Activated CD8-positive, alpha-beta memory T cell treated with anti-CD3 and anti-CD28 coated beads, Interleukin-2, amount 50 U/mL, for 48 hours (primary cell): ENCODE results near the gene TCFL5.

ENCODE experiments used
- DNase-seq: peaks from one replicate; pipeline ENCODE4 v3.0.0-alpha.2; 2020

TCFL5 gene

GRCh38 chr20:62861726-62862336 is at the start of gene TCFL5:
Gene TCFL5 (minus strand): TSS chr20:62861822. CDS start chr20:62861670, 152 bp downstream.
- DNase-seq, result peak; percentile 100

- DNase-seq, result no peak
These were observed 49.3 kb upstream of the TCFL5 start for GRCh38 chr20:62910777-62911497.

GRCh38 chr20:62910217-62910766 is 48.7 kb upstream of the TCFL5 start:
- no peak for DNase-seq

- no peak for DNase-seq
These were observed 47.6 kb upstream of the TCFL5 start for GRCh38 chr20:62908971-62909791.

- DNase-seq, result peak; percentile 72
These were observed 46.0 kb upstream of the TCFL5 start for GRCh38 chr20:62907384-62908317.

GRCh38 chr20:62906647-62907375 is 45.2 kb upstream of the TCFL5 start:
- no peak for DNase-seq

GRCh38 chr20:62906209-62906608 is 44.6 kb upstream of the TCFL5 start:
- no peak for DNase-seq

- DNase-seq, result no peak
These were observed 44.0 kb upstream of the TCFL5 start for GRCh38 chr20:62905536-62906117.

GRCh38 chr20:62902926-62903615 is 41.4 kb upstream of the TCFL5 start:
- no peak for DNase-seq

GRCh38 chr20:62901891-62902290 is 40.3 kb upstream of the TCFL5 start:
- DNase-seq, result no peak

GRCh38 chr20:62900692-62901584 is 39.3 kb upstream of the TCFL5 start:
- DNase-seq, result no peak

- peak; percentile 86 for DNase-seq
These were observed 38.5 kb upstream of the TCFL5 start for GRCh38 chr20:62900052-62900691.

GRCh38 chr20:62899633-62900051 is 38.0 kb upstream of the TCFL5 start:
- no peak for DNase-seq

- no peak for DNase-seq
These were observed 37.5 kb upstream of the TCFL5 start for GRCh38 chr20:62898970-62899632.

GRCh38 chr20:62898093-62898964 is 36.7 kb upstream of the TCFL5 start:
- DNase-seq, result no peak

- no peak for DNase-seq
These were observed 36.0 kb upstream of the TCFL5 start for GRCh38 chr20:62897666-62898065.

GRCh38 chr20:62896526-62896925 is 34.9 kb upstream of the TCFL5 start:
- no peak for DNase-seq
